Sigmoid colon (tissue), 3 donors: Measurements from ENCODE around the gene FAM53C.

Experiments
- POLR2A ChIP-seq, 2 donors: fragments of 450-650 bp; IDR thresholded peaks; one replicate each; pipeline ENCODE4 v1.6.1; 2016; ENCODE audit warnings: antibody characterized with exemption in 2 of 2, mild to moderate bottlenecking in 2 of 2, moderate library complexity in 2 of 2
- TF ChIP-seq, protein P1 (sequence below), 4 experiments: fragments of 450-650 bp in 3 of 4; fragments of 200-600 bp in 1 of 4; IDR thresholded peaks; one replicate each; pipeline ENCODE4 v1.5.1; 2016 to 2019; ENCODE audit warnings: antibody characterized with exemption in 4 of 4, mild to moderate bottlenecking in 3 of 4, moderate library complexity in 2 of 4

DNA sequence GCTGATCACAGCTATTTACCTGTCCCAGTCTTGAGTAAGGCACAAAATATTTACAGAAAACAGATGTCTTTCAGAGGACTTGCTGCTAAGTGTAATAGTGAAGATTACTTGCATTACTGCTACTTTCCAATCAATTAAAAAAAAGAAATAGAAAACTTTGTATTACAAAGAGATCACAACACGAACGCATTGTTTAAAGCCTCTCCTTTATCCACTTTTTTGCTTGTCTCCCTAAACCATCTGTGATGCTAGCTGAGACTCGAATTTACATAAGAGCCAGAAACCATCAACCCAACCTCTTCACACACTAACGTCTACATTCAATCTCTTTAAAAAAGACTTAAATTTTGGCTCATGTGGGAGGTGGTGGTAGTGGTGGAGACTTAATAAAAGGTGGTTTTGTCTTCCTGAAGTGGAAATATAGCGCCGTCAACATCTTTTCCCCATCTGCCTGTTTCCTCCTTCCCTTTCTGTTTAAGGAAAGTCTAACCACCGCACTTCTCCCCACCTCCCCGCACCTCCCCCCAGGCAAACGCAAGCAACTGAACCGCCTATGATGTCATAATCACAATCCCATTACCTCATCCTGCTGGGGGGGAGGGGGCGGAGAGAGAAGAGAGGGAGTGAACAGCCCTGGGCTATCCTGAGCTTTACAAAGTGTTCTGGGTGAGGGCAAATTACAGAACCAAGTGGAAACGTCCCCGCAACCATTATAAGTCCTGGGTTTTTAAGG is 948 bp upstream of the FAM53C start:
- TF ChIP-seq, protein P1, sequence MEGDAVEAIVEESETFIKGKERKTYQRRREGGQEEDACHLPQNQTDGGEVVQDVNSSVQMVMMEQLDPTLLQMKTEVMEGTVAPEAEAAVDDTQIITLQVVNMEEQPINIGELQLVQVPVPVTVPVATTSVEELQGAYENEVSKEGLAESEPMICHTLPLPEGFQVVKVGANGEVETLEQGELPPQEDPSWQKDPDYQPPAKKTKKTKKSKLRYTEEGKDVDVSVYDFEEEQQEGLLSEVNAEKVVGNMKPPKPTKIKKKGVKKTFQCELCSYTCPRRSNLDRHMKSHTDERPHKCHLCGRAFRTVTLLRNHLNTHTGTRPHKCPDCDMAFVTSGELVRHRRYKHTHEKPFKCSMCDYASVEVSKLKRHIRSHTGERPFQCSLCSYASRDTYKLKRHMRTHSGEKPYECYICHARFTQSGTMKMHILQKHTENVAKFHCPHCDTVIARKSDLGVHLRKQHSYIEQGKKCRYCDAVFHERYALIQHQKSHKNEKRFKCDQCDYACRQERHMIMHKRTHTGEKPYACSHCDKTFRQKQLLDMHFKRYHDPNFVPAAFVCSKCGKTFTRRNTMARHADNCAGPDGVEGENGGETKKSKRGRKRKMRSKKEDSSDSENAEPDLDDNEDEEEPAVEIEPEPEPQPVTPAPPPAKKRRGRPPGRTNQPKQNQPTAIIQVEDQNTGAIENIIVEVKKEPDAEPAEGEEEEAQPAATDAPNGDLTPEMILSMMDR (IDR thresholded peaks at IDR 0.05): no peak
- TF ChIP-seq POLR2A (IDR thresholded peaks at IDR 0.05): no peak
